GM19239 (cell line): ENCODE data around the gene SLCO2A1.

Experiments used
- DNase-seq: peaks from one replicate; pipeline ENCODE4 v3.0.0; 2011; ENCODE audit warnings: low spot score; ENCODE audit not compliant: insufficient read length
- FAIRE-seq: peaks from 2 replicates; lab custom pipeline; 2011; peaks lifted over from hg19 to GRCh38; lab: Jason Lieb, UNC

Gene SLCO2A1

GRCh38 chr3:133890972-133891644 lies 138.6 kb downstream of the SLCO2A1 start:
- no peak for DNase-seq
- FAIRE-seq: no peak

GRCh38 chr3:133890037-133890436 lies 139.7 kb downstream of the SLCO2A1 start:
- FAIRE-seq: no peak
- no peak for DNase-seq

- DNase-seq (no peak), FAIRE-seq (no peak)
These were observed 140.9 kb downstream of the SLCO2A1 start for GRCh38 chr3:133888726-133889340.

GRCh38 chr3:133887803-133888703 lies 141.7 kb downstream of the SLCO2A1 start:
- FAIRE-seq (no peak), DNase-seq (no peak)

- DNase-seq (no peak), FAIRE-seq (no peak)
These were observed 142.5 kb downstream of the SLCO2A1 start for GRCh38 chr3:133887074-133887802.

GRCh38 chr3:133886031-133886722 lies 143.5 kb downstream of the SLCO2A1 start:
- no peak for FAIRE-seq

GRCh38 chr3:133884887-133885711 lies 144.6 kb downstream of the SLCO2A1 start:
- FAIRE-seq: no peak
- no peak for DNase-seq

More at GRCh38 chr3:133886031-133886722, 143.5 kb downstream of the SLCO2A1 start:
- no peak for DNase-seq

- DNase-seq: no peak
- FAIRE-seq: no peak
These were observed 145.5 kb downstream of the SLCO2A1 start for GRCh38 chr3:133884054-133884886.

GRCh38 chr3:133883641-133884040 lies 146.1 kb downstream of the SLCO2A1 start:
- no peak for DNase-seq
- FAIRE-seq: no peak

GRCh38 chr3:133882986-133883586 lies 146.6 kb downstream of the SLCO2A1 start:
- FAIRE-seq: no peak
- DNase-seq: no peak

GRCh38 chr3:133881939-133882825 lies 147.5 kb downstream of the SLCO2A1 start:
- no peak for FAIRE-seq

GRCh38 chr3:133881492-133881891 lies 148.2 kb downstream of the SLCO2A1 start:
- FAIRE-seq: no peak
- DNase-seq: no peak

More at GRCh38 chr3:133881939-133882825, 147.5 kb downstream of the SLCO2A1 start:
- DNase-seq: no peak

- no peak for DNase-seq
- FAIRE-seq: no peak
These were observed 148.8 kb downstream of the SLCO2A1 start for GRCh38 chr3:133880886-133881455.

GRCh38 chr3:133880287-133880686 lies 149.4 kb downstream of the SLCO2A1 start:
- DNase-seq: no peak
- no peak for FAIRE-seq

GRCh38 chr3:133878518-133878917 lies 151.2 kb downstream of the SLCO2A1 start:
- DNase-seq (no peak), FAIRE-seq (no peak)
